MM.1S (cell line): ENCODE measurements around the gene MICU1.
"Not testable (repeated sequence)": the region's sequence is repeated elsewhere in the genome, so short reads cannot be mapped to it uniquely, and the experiment has no call there.

ENCODE experiments used
- DNase-seq: peaks from one replicate; pipeline ENCODE4 v3.0.0-alpha.2; 2015
- H2AFZ ChIP-seq: fragments of 300-600 bp; sonication (generic); 2 replicates; pipeline ENCODE4 v1.6.0; 2016; ENCODE audit warnings: antibody characterized with exemption, low read length
- H3F3A ChIP-seq: fragments of 300-600 bp; sonication (generic); 2 replicates; pipeline ENCODE4 v1.6.1; 2016; ENCODE audit warnings: mild to moderate bottlenecking, antibody characterized with exemption, low read length, moderate library complexity, mixed read lengths; ENCODE audit not compliant: insufficient read depth
- H3K27ac ChIP-seq: fragments of 300-600 bp; sonication (generic); 2 replicates; pipeline ENCODE4 v1.5.1; 2016; ENCODE audit warnings: mild to moderate bottlenecking, low read length
- H3K27me3 ChIP-seq: fragments of 300-600 bp; sonication (generic); replicated peaks from 2 replicates; pipeline ENCODE4 v1.6.0; 2016; ENCODE audit warnings: low read length; ENCODE audit not compliant: insufficient read depth
- H3K36me3 ChIP-seq: fragments of 300-600 bp; sonication (generic); replicated peaks from 2 replicates; pipeline ENCODE4 v1.6.1; 2016; ENCODE audit warnings: mild to moderate bottlenecking, low read length, mixed read lengths; ENCODE audit not compliant: insufficient read depth
- H3K4me1 ChIP-seq: fragments of 300-600 bp; sonication (generic); 2 replicates; pipeline ENCODE4 v1.6.1; 2016; ENCODE audit warnings: low read length, mixed read lengths
- H3K4me2 ChIP-seq: fragments of 300-600 bp; sonication (generic); 2 replicates; pipeline ENCODE4 v1.6.0; 2016; ENCODE audit warnings: low read depth, low read length
- H3K4me3 ChIP-seq: fragments of 300-600 bp; sonication (generic); 2 replicates; pipeline ENCODE4 v1.5.1; 2016; ENCODE audit warnings: low read length, mixed read lengths
- H3K79me2 ChIP-seq: fragments of 300-600 bp; sonication (generic); 2 replicates; pipeline ENCODE4 v1.6.1; 2016; ENCODE audit warnings: mixed run types, low read length, mixed read lengths
- H3K9ac ChIP-seq: fragments of 300-600 bp; sonication (generic); 2 replicates; pipeline ENCODE4 v1.6.1; 2016; ENCODE audit warnings: low read length, mixed read lengths
- H3K9me2 ChIP-seq: fragments of 300-600 bp; sonication (generic); replicated peaks from 2 replicates; pipeline ENCODE4 v1.6.1; 2016; ENCODE audit warnings: mild to moderate bottlenecking, low read length, mixed read lengths; ENCODE audit not compliant: insufficient read depth
- H3K9me3 ChIP-seq: fragments of 300-600 bp; sonication (generic); replicated peaks from 2 replicates; pipeline ENCODE4 v1.6.1; 2016; ENCODE audit warnings: mild to moderate bottlenecking, low read length, mixed read lengths; ENCODE audit not compliant: insufficient read depth
- H4K20me1 ChIP-seq: fragments of 300-600 bp; sonication (generic); 2 replicates; pipeline ENCODE4 v1.6.1; 2016; ENCODE audit warnings: mild to moderate bottlenecking, low read length, moderate library complexity, mixed read lengths; ENCODE audit not compliant: insufficient read depth
- CTCF ChIP-seq: fragments of 300-600 bp; sonication (generic); IDR thresholded peaks from 2 replicates; pipeline ENCODE4 v1.5.1; 2016; ENCODE audit warnings: antibody characterized with exemption, low read length, mixed read lengths
- EZH2 ChIP-seq: fragments of 300-600 bp; sonication (generic); optimal IDR thresholded peaks from 2 replicates; pipeline ENCODE3; 2017; ENCODE audit warnings: low read depth, mild to moderate bottlenecking, antibody characterized with exemption, low read length, mixed read lengths
- EZH2phosphoT487 ChIP-seq: fragments of 300-600 bp; sonication (generic); IDR thresholded peaks from 2 replicates; pipeline ENCODE4 v1.6.1; 2018; ENCODE audit warnings: antibody characterized with exemption, low read length

MICU1 gene

GRCh38 chr10:72545546-72545945, 80.3 kb downstream of the MICU1 start:
- Histone ChIP-seq H3K36me3 (no peaks in the 10 kb centered on the region; the same call in 1 of the 2 replicates), H4K20me1 (no peaks in the 10 kb centered on the region), H3K9me3 (no peaks in the 10 kb centered on the region), H3K27me3 (no peaks in the 10 kb centered on the region), H3K4me1 (peaks cover 10% of the 10 kb centered on the region; the same call in 1 of the 2 replicates), H3F3A (no peaks in the 10 kb centered on the region), H3K9ac (no peak overlapping the region), H3K27ac (no peak overlapping the region), H3K9me2 (no peaks in the 10 kb centered on the region), H3K79me2 (no peaks in the 10 kb centered on the region), H3K4me3 (no peak overlapping the region), H3K4me2 (no peak overlapping the region), H2AFZ (no peak overlapping the region)
- TF ChIP-seq EZH2phosphoT487 (no peak), CTCF (no peak), EZH2 (no peak)
- no peak for DNase-seq

- H4K20me1 ChIP-seq, H3K9me3 ChIP-seq, H3K36me3 ChIP-seq, H3K79me2 ChIP-seq, DNase-seq, H3F3A ChIP-seq, H3K27ac ChIP-seq, H2AFZ ChIP-seq, H3K9me2 ChIP-seq, H3K27me3 ChIP-seq, H3K4me2 ChIP-seq, H3K9ac ChIP-seq, H3K4me3 ChIP-seq: not testable (repeated sequence)
- H3K4me1 ChIP-seq, result peaks cover 13% of the 10 kb centered on the region; the same call in 1 of the 2 replicates
Measured at GRCh38 chr10:72543855-72544254, 82.0 kb downstream of the MICU1 start.

GRCh38 chr10:72542396-72542815, 83.5 kb downstream of the MICU1 start:
- no peaks in the 10 kb centered on the region for H3K9me2 ChIP-seq
- no peaks in the 10 kb centered on the region for H3K79me2 ChIP-seq
- H3F3A ChIP-seq, result no peaks in the 10 kb centered on the region; the same call in 1 of the 2 replicates
- peaks cover 26% of the 10 kb centered on the region for H3K4me1 ChIP-seq
- H3K36me3 ChIP-seq, result no peaks in the 10 kb centered on the region
- no peaks in the 10 kb centered on the region for H3K27me3 ChIP-seq
- TF ChIP-seq EZH2 (no peak), CTCF (no peak), EZH2phosphoT487 (no peak)
- no peak overlapping the region for H2AFZ ChIP-seq
- H3K9me3 ChIP-seq, result no peaks in the 10 kb centered on the region
- no peak overlapping the region for H3K27ac ChIP-seq
- no peak for DNase-seq
- no peaks in the 10 kb centered on the region for H4K20me1 ChIP-seq
- H3K4me3 ChIP-seq, result no peak overlapping the region
- no peak overlapping the region for H3K4me2 ChIP-seq
- H3K9ac ChIP-seq, result no peak overlapping the region

GRCh38 chr10:72541337-72541736, 84.5 kb downstream of the MICU1 start:
- peaks cover 33% of the 10 kb centered on the region for H3K4me1 ChIP-seq
- TF ChIP-seq CTCF (no peak), EZH2 (no peak), EZH2phosphoT487 (no peak)

More at GRCh38 chr10:72541337-72541736, 84.5 kb downstream of the MICU1 start:
- no peaks in the 10 kb centered on the region for H3K9me2 ChIP-seq
- H3K9ac ChIP-seq, result no peak overlapping the region
- H3K4me2 ChIP-seq, result no peak overlapping the region
- no peaks in the 10 kb centered on the region for H3K27me3 ChIP-seq
- no peak overlapping the region for H3K27ac ChIP-seq
- no peak for DNase-seq
- no peaks in the 10 kb centered on the region for H3K79me2 ChIP-seq
- no peaks in the 10 kb centered on the region for H4K20me1 ChIP-seq
- no peaks in the 10 kb centered on the region for H3K36me3 ChIP-seq
- no peaks in the 10 kb centered on the region; the same call in 1 of the 2 replicates for H3F3A ChIP-seq
- H3K9me3 ChIP-seq, result no peaks in the 10 kb centered on the region
- H3K4me3 ChIP-seq, result no peak overlapping the region
- no peak overlapping the region for H2AFZ ChIP-seq
